ENCODE measurements around the gene VWA2. TPM values are rescaled to one million over a fixed set of nuclear protein-coding genes. Genes with fewer than 3 reads are reported as not detected.

The VWA2 gene
- total RNA-seq, 4 donors from 2014 or later, result under 0.01 to 0.52 (median 0.17) TPM

DNA sequence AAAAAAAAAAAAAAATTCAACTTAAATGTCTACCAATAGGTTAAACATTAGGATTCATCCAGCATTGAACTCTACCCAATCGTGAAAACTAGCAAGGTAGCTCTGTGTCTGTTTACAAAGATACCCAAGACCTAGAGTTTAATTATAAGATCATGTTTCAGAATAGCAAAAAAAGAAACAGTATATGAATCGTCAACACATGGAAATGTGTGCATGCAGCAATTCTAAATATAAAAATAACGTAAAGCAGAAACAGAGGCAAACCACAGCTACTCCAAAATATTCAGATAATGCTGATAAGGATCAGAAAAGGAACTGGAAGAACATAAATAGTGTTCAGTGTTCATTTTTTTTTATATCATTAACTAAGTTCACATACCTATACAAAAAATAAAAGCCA is 96.6 kb downstream of the VWA2 start:
- Histone ChIP-seq H3K9me3 (no peaks in the 10 kb centered on the region), H3K27me3 (no peaks in the 10 kb centered on the region), H3K27ac (replicated peaks in 1 of 4) (no peak overlapping the region), H3K36me3 (peaks cover 0 to 22% (median 0%) of the 10 kb centered on the region in 4 donors), H3K4me3 (no peak overlapping the region), H3K4me1 (peaks cover 3 to 29% (median 17%) of the 10 kb centered on the region in 4 donors)
- DNase-seq (ENCODE audit: extremely low spot score), result no peak
- 63% methylated on average over 3 of the region's 3 CpGs for WGBS
- intact Hi-C loops (cut with DNase I), result no loop called here
- TF ChIP-seq POLR2AphosphoS5 (IDR thresholded peaks at IDR 0.05) (no peak), EP300 (IDR thresholded peaks at IDR 0.05) (no peak), POLR2A (IDR thresholded peaks at IDR 0.05; ENCODE audit: low read depth) (no peak)
- TF ChIP-seq, protein P1, sequence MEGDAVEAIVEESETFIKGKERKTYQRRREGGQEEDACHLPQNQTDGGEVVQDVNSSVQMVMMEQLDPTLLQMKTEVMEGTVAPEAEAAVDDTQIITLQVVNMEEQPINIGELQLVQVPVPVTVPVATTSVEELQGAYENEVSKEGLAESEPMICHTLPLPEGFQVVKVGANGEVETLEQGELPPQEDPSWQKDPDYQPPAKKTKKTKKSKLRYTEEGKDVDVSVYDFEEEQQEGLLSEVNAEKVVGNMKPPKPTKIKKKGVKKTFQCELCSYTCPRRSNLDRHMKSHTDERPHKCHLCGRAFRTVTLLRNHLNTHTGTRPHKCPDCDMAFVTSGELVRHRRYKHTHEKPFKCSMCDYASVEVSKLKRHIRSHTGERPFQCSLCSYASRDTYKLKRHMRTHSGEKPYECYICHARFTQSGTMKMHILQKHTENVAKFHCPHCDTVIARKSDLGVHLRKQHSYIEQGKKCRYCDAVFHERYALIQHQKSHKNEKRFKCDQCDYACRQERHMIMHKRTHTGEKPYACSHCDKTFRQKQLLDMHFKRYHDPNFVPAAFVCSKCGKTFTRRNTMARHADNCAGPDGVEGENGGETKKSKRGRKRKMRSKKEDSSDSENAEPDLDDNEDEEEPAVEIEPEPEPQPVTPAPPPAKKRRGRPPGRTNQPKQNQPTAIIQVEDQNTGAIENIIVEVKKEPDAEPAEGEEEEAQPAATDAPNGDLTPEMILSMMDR (IDR thresholded peaks at IDR 0.05), result no peak

DNA sequence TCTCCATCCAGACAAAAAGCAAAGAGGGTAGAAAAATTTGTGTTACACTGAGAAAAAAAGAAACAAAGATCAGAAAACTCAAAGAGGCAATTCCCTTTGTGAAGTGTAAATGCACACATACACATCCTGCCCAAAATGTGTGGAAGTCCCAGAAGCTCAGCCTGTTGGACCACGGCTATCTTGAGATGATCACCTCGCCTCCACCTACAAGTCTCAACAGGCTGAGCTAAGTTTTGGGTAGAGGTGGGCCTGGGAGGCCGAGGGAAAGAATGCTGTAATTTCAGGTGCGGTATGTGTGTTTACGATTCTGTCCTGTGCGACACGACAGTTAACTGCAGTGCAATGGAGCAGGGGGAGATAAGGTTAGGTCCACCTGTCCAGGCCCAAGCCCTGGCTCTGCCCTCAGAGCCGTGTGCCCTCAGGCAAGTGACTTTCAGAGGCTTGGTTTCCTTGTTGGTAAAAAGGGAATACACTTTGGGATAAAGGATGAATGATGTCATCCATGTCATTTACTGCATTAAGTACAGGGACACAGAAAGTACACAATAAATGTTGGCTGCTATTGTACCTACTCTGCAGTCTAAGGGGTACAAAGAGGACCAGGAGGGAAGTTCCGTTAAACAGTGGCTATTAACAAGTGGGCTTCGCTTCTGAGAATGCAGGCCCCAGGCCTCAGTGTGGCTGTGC is 97.9 kb downstream of the VWA2 start:
- TF ChIP-seq EP300 (IDR thresholded peaks at IDR 0.05), result no peak
- H3K27me3 ChIP-seq, result no peaks in the 10 kb centered on the region
- no peak for DNase-seq (ENCODE audit: extremely low spot score)
- H3K9me3 ChIP-seq, result no peaks in the 10 kb centered on the region
- WGBS, result 80% methylated on average over 8 of the region's 10 CpGs
- intact Hi-C loops (cut with DNase I), result no loop called here
- peaks cover 3 to 26% (median 16%) of the 10 kb centered on the region in 4 donors for H3K4me1 ChIP-seq
- peaks cover 0 to 22% (median 0%) of the 10 kb centered on the region in 4 donors for H3K36me3 ChIP-seq
- no peak overlapping the region for H3K4me3 ChIP-seq
- no peak overlapping the region for H3K27ac ChIP-seq (replicated peaks in 1 of 4)

DNA sequence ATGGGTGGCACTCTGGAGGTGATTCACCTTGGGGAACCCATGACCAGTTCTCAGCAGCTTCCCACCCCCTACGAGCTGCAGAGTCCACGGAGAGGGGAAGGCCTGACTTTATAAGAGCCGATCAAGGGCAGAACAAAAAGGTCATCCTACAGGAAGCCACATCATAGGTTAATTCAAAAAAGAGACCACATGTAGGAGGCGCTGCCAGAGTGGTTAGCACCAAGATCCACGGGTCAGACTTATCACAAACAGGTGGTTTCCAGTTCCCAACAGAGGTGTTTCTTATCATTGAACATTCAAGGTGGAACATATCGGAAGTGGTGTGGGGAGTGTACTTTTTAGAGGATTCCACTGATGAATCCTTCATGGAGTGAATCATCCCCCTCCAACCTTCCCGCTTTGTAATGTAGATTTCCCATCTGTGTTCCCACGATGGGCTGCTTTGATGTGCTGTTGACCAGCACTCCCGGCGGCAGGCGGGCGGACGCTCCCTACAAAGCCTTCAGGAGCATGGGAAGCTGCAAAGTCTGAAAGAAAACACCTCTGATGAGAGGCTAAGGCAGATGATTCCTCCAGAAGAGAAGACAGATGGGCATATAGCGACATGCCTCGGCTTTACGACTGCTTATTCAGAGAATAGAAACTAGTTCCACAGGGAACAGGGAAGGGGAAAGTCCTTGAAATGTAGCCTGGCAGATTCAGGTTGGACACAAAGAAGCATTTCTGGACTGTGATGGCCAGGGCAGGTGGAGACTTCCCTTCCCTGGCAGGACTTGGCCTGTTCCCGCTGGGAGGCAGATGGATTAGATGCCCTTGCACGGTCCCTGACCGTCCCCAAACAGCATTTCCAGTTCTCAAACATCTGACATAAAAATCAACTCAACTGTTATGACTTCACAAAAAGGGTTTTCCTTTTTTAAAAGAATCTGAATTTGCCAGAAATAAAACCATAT is 98.7 kb downstream of the VWA2 start:
- H3K27me3 ChIP-seq, result no peaks in the 10 kb centered on the region
- 84% methylated on average over 19 of the region's 19 CpGs for WGBS
- no peak overlapping the region for H3K4me3 ChIP-seq
- intact Hi-C loops (cut with DNase I), result no loop called here
- no peak for DNase-seq (ENCODE audit: extremely low spot score)
- peaks cover 0 to 24% (median 11%) of the 10 kb centered on the region in 4 donors for H3K4me1 ChIP-seq
- TF ChIP-seq EP300 (IDR thresholded peaks at IDR 0.05) (no peak), POLR2A (IDR thresholded peaks at IDR 0.05; ENCODE audit: low read depth) (no peak), POLR2AphosphoS5 (IDR thresholded peaks at IDR 0.05) (no peak)
- TF ChIP-seq, protein P1 (IDR thresholded peaks at IDR 0.05), result no peak
- H3K9me3 ChIP-seq, result no peaks in the 10 kb centered on the region
- peaks cover 0 to 19% (median 0%) of the 10 kb centered on the region in 4 donors for H3K36me3 ChIP-seq
- no peak overlapping the region for H3K27ac ChIP-seq (replicated peaks in 1 of 4)

DNA sequence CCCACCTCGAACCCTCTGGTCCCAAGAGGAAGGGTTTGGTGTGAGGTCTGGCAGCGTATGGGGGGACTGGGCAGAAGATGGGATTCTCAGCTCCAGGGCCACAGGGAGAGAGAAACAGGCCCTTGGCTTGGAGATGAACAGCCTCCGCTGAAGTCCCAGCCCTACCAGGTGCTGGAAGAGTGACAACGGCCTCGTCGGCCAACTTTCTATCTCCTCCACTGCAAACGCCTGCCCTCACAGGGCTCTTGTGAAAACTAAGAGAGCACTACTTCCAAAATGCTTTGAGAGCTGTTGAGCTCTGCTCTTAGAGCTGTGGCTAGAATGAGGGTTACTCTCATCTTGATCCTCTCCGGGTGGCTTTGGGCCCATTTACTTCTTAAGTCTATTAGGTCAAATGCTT is 101.8 kb downstream of the VWA2 start:
- no peak overlapping the region for H3K27ac ChIP-seq (replicated peaks in 1 of 4)
- H3K9me3 ChIP-seq, result no peaks in the 10 kb centered on the region
- H3K4me3 ChIP-seq, result no peak overlapping the region
- TF ChIP-seq, protein P1 (IDR thresholded peaks at IDR 0.05), result no peak
- TF ChIP-seq POLR2A (IDR thresholded peaks at IDR 0.05; ENCODE audit: low read depth) (no peak), POLR2AphosphoS5 (IDR thresholded peaks at IDR 0.05) (no peak), EP300 (IDR thresholded peaks at IDR 0.05) (no peak)
- intact Hi-C loops (cut with DNase I), result no loop called here
- H3K4me1 ChIP-seq, result peaks cover 7 to 32% (median 21%) of the 10 kb centered on the region in 4 donors
- H3K36me3 ChIP-seq, result peaks cover 0 to 19% (median 0%) of the 10 kb centered on the region in 4 donors
- no peak for DNase-seq (ENCODE audit: extremely low spot score)
- WGBS, result 90% methylated on average over 5 of the region's 8 CpGs
- no peaks in the 10 kb centered on the region for H3K27me3 ChIP-seq

Other genes starting within 250 kb of the VWA2 start
- gene ADRB1, start 195.4 kb upstream of the VWA2 start, total RNA-seq, result 10 to 100 TPM in 3 of 4 donors, 1 to 10 TPM in 1; 4.2 to 25.3 (median 12.3) TPM
- 10 to 100 TPM; 13.8 to 25.7 (median 20.9) TPM for gene CCDC186, start 65.1 kb upstream of the VWA2 start, total RNA-seq
- gene TDRD1, start 59.9 kb upstream of the VWA2 start, total RNA-seq, result under 1 TPM in 3 of 4 donors, not detected in 1; 0.11 to 0.42 (median 0.13) TPM
- 10 to 100 TPM; 18.5 to 23.2 (median 19.9) TPM for gene AFAP1L2, start 165.2 kb downstream of the VWA2 start, total RNA-seq